ENCODE data around the gene PGAM5.

Gene PGAM5

GRCh38 chr12:132710405-132711079 lies at the start of gene PGAM5:
PGAM5 (plus strand) TSS chr12:132710842; CDS start chr12:132710877, 35 bp downstream.
- peak; percentile 68 to 79 (median 76) for DNase-seq (ENCODE audit: low read depth in 3 of 3)

- no peak for DNase-seq (ENCODE audit: low read depth in 3 of 3)
Observed at GRCh38 chr12:132660996-132661395, 49.6 kb upstream of the PGAM5 start.

DNA sequence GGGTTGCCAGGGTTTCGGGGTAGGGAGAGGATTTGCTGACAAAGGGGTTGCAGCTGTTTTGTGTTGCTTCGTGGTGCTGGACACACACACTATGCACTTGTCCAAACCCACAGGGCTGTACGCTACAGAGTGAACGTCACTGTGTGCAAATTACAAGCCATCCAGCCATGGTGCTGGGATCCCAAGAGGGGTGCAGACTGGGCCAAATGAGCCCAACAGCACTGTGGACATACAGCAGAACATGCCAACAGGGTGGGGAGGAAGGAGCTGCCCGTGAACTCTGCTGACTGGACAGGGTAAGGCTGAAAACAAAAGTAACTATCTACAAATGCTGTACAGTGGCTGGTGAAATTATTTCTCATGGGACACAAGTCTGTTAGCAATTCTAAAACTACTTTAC lies 48.7 kb upstream of the PGAM5 start:
- no peak for DNase-seq (ENCODE audit: low read depth in 3 of 3)

DNA sequence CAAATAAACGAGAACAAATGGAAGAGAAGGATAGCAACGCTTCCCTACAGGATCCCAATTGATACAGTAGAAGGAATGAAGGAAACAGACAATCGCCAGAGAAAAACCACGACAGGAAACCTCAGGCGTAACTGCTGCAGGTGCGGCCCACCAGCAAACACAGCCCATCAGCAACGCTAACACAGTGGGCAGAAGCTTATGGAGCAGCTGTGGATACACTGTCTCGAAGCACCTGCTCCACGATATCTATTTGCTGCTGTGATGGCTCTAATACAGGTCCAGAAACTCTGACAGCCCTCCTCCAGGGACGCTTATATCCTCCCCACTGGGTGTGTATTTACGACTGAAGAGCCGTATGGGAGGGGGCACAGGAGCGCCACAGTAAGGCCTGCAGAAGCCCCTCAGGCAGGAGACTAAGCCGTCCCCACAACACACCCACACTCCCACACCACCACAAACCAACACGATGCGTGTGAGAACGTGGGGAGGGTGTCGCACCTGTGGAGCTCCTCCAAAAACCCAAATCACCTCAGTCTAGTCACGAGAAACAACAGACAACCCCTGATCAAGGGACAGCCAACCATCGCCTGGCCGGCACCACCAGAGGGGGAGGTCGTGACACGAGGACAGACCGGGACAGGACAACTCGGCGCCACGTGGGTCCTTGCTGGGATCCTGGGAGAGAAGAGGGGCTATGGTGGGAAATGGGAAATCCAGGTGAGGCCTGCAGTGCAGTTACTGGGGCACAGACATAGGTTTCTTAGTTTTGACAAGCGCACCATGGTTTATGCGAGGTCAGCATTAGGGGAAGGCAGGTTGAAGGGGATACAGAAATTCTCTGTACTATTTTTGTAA lies 47.5 kb upstream of the PGAM5 start:
- DNase-seq (ENCODE audit: low read depth in 3 of 3): no peak

DNA sequence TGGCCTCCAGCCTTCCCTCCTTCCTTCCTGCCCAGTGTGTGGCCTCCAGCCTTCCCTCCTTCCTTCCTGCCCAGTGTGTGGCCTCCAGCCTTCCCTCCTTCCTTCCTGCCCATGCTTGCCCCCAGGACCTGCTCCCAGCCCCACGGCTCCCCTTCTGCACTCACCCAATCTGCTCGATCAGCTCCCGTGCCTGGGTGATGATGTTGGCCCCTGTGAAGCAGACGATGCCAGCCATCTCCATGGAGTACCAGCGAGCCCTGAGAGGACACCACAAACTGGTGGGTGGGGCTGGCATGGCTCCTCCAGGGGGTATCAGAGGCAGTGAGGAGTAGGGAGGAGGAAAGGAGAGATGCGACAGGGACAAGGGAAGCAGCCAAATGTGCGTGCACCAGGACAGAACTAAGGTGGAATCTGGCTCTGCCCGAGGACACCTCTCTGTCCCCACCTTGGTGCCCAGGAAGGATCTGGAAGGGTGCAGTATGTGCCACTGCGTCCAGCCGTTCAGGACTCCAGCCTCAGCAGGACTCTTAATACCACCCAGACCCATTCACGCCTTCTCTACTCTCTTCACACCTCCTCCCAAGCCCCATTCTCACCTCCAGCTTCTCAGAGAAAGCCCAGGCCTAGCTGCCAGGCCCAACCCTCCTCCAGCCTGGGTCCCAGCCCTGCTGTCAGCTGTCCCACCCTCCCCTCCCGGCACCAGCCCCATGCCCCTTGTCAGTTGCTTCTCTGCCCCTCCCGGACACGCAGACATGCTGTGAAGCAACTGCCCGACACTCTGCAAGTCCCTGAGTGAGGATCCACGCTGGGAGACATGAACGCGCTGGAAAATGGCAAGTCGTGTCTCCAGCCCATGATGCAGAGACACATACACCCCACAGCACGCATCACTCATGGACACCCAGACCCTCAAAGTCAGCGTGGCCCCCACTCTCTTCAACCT lies 46.2 kb upstream of the PGAM5 start:
- DNase-seq (ENCODE audit: low read depth in 3 of 3): no peak

DNA sequence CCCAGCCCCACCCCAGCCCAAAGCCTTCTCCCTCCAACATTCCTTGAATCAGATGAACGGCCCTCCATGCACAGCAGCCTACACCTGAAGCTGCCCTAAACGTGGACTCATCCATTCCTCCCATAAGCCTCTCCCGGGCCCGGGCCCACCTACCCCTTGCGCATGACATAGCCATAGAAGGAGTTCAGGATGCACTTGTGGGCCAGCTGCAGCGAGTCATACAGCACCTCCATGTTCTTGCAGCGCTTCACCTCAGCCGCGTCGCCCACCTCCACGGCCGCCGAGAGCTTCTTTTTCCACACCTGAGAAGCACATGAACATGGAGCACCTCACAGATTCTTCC lies 45.5 kb upstream of the PGAM5 start:
- no peak for DNase-seq (ENCODE audit: low read depth in 3 of 3)

DNA sequence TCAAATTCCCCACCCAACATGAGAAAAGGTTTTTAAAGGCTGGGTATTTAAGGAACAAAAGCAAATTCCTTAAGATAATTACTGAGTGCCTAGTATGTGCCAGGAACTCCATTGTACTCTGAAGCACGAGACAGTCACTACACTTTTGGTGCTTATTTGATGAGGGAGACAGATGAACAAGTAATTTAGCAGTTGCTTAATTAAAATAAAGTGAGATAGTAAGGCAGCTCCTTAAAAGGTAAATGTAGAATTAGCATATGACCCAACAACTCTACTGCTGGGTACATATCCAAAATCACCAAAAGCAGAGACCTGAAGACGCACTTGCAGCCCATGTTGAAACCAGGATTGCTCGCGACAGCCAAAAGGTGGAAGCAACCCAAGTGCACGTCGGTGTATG lies 44.8 kb upstream of the PGAM5 start:
- DNase-seq (ENCODE audit: low read depth in 3 of 3): no peak

DNA sequence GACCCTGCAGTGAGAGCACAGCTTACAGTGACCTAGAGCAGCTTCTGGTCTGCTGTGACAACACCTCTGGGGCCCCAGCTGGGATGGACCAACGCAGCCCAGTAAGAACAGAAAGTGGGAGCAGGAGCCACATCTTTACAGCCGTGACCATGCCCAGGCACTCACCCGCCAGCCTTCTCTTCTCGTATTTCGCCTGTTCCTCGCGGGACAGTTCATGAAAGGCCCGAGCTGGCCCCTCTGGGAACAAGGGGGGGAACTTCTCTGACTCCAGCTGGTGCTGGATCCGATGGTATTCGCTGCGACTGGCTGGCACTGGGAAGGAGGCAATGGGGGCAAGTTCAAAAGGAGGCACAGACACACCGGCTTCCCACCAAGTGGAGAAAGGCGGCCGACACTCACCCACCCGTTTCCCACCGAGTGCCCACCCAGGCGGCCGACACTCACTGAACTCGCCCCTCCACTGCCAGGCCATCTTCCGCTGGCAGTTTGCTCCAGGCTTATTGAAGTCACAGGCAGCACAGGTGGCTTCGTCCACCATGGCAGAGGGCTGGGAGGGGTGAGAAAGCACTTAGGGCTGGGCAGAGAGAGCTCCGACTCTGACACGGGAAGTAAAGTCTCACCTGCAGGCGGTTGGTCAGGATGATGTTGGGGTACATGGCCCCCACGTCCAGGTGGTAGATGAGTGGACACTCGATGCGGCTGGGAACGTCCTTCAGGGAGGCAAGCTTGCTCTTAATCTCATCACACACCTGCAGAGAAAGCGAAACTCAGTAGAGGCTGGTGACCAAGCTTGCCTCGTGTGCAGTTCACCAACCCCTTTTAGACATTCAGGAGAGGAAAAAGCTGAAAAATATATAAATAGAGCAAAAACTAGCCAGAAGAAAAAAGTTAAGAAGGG lies 42.2 kb upstream of the PGAM5 start:
- no peak for DNase-seq (ENCODE audit: low read depth in 3 of 3)

DNA sequence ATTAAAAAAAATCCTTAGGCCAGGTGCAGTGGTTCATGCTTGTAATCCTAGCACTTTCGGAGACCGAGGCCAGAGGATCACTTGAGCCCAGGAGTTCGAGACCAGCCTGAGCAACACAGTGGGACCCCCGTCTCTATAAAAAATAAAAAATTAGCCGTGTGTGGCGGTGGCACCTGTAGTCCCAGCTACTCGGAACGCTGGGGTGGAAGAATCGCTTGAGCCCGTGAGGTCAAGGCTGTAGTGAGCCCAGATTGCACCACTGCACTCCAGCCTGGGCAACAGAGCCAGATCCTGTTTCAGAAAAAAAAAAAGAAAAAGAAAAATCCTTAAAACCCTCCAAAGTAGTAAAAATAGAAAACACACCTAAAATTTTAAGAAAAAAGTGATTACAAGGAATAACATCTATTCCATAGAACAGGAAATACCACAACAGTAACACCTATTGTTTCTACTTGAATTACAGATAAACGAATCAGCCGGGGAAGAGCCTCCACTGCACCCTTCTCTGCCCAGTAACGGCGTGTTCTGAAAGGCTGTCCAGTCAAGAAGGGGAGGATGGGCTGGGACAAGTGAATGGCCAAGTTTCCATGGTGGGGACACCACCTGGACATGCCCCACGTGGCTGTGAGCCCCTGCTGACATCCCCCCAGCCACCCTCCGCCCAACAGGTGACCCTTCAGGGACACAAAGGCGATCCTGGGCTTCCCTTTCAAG lies 41.3 kb upstream of the PGAM5 start:
- no peak for DNase-seq (ENCODE audit: low read depth in 3 of 3)

- DNase-seq (ENCODE audit: low read depth in 3 of 3): no peak
Observed at GRCh38 chr12:132672116-132672515, 38.5 kb upstream of the PGAM5 start.

DNA sequence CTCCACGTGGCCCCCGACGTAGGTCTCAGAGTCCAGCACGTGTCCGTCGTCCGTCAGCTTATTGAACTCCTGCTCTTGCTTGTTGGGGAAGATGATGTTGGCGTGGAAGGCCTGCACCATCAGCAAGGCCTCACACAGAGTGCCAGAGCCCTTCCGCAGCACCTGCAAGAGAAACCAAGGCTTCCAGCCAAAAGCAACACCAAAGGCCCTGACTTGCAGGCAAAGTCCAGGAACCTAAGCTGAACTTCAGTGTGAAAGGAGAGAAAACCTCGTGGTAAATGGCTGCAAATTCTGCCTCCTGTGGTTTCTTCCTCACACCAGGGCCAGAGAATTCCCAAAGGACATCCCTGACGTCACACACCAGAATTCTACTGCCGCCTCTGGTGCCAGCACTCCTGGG lies 38.0 kb upstream of the PGAM5 start:
- DNase-seq (ENCODE audit: low read depth in 3 of 3): no peak

DNA sequence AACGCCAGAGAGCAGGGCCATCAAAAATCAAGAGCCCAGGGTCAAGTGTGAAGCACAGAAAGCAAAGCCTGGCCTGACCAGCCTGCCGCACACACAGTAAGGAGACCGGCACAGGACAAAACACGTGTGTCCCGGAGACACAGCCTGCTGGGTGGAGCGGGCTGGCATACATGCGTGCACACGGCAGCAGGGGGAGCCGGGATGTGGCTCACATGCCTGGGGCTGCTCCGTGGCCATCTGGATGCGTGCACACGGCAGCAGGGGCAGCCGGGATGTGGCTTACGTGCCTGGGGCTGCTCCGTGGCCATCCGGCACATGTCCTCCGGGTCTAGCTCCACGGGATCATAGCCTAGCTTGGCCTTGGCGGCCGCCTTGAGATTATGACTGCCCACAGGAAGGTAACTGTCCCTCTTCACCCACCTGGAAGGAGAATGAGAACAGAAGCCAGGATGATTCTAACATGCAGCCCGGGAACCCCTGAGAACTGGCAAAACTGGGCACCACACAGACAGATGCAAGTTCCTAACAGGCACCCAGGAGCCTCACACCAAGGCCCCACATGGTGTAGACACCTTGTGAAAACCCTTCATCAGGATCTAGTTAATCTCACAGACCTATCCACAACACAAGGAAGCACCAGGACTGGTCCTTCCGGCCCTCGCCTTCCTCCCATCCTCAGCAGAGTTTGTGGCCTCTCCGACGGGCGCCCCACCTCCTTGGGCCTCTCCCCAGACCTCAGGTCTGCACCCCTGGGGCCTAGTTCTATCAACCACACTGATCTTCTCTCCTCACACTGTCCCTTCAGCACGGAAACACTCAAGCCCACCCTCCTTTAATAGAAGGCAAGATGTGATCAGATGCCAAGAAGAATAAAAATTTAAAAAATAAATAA lies 37.1 kb upstream of the PGAM5 start:
- DNase-seq (ENCODE audit: low read depth in 3 of 3): no peak

- DNase-seq (ENCODE audit: low read depth in 3 of 3): no peak
Observed at GRCh38 chr12:132674561-132674960, 36.1 kb upstream of the PGAM5 start.

GRCh38 chr12:132675757-132676432 lies 34.7 kb upstream of the PGAM5 start:
- no peak for DNase-seq (ENCODE audit: low read depth in 3 of 3)

DNA sequence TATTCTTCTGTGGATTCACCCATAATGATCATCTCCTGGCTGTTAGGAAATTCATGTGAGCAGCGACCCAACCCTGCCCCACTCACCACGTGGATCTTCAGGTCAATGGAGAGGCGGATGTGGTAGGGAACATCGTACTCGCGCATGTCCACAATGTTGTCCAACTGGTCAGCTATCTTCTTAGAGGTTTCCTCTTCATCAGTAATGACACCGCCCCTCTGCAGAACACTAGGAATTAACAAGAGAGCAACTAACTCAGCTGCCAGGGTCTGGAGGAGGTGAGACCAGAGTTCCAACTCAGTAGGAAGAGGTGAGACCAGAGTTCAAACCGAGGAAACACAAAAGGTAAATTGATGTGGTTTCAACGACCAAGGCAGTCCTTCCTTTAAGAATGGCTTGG lies 33.1 kb upstream of the PGAM5 start:
- no peak for DNase-seq (ENCODE audit: low read depth in 3 of 3)

DNA sequence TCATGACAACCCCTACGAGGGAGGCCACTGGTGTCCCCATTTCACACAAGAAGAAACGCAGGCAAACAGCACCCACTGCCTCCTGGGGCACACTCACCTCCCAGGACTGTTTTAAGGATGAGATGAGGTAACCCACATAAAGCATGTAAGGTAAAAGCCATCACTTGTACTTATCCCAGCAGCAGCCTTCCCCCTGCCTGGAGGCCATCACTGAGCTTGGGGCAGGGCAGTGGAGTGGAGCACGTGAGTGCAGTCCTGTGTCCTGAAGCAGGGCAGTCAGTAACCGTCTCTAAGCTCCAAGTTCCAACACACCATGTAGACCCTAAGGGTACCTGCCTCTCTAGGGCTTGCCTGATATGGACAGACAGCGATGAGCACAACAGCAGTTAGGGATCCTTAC lies 25.2 kb upstream of the PGAM5 start:
- DNase-seq (ENCODE audit: low read depth in 3 of 3): no peak

- DNase-seq (ENCODE audit: low read depth in 3 of 3): no peak
Observed at GRCh38 chr12:132686825-132687210, 23.8 kb upstream of the PGAM5 start.

- DNase-seq (ENCODE audit: low read depth in 3 of 3): peak; percentile 90 to 97 (median 91)
Observed at GRCh38 chr12:132687211-132688164, 23.2 kb upstream of the PGAM5 start, which contains the start of the genes POLE and PXMP2. POLE (minus strand) TSS chr12:132687342; CDS start chr12:132687315, 27 bp downstream. PXMP2 (plus strand) TSS chr12:132687587; CDS start chr12:132687671, 84 bp downstream.
